ENCODE measurements around the gene RSL1D1.
"Not testable (repeated sequence)": the region's sequence is repeated elsewhere in the genome, so short reads cannot be mapped to it uniquely, and the experiment has no call there.

Gene RSL1D1

DNA sequence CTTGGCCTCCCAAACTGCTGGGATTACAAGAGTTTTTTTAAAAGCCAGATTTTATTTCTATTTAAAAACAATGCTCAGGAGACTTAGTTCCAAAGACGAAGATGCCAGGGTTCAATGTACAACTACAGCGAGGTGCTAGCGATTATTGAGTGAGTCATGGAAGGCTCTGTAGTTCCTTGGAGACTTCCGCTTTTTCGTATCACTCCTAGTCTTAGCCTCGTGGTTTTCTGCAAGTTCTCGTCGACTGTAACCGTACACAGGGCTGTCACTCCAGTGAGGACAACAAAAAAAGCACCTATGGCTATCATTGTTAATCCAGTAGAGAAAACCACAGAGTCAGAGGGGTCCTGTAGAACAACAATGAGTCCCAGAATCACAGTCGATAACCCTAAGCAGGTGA is 31.5 kb downstream of the RSL1D1 start:
- TF ChIP-seq, protein P1, sequence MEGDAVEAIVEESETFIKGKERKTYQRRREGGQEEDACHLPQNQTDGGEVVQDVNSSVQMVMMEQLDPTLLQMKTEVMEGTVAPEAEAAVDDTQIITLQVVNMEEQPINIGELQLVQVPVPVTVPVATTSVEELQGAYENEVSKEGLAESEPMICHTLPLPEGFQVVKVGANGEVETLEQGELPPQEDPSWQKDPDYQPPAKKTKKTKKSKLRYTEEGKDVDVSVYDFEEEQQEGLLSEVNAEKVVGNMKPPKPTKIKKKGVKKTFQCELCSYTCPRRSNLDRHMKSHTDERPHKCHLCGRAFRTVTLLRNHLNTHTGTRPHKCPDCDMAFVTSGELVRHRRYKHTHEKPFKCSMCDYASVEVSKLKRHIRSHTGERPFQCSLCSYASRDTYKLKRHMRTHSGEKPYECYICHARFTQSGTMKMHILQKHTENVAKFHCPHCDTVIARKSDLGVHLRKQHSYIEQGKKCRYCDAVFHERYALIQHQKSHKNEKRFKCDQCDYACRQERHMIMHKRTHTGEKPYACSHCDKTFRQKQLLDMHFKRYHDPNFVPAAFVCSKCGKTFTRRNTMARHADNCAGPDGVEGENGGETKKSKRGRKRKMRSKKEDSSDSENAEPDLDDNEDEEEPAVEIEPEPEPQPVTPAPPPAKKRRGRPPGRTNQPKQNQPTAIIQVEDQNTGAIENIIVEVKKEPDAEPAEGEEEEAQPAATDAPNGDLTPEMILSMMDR (IDR thresholded peaks at IDR 0.05; ENCODE audit: low read depth, low read length) = no peak
- no peak for DNase-seq (ENCODE audit: low read depth, low spot score)
- no peak overlapping the region for H3K4me3 ChIP-seq (ENCODE audit: low read depth, low read length)
- in situ Hi-C loops (cut with HindIII; ENCODE audit: low sequenced_read_pairs) = no loop called here

DNA sequence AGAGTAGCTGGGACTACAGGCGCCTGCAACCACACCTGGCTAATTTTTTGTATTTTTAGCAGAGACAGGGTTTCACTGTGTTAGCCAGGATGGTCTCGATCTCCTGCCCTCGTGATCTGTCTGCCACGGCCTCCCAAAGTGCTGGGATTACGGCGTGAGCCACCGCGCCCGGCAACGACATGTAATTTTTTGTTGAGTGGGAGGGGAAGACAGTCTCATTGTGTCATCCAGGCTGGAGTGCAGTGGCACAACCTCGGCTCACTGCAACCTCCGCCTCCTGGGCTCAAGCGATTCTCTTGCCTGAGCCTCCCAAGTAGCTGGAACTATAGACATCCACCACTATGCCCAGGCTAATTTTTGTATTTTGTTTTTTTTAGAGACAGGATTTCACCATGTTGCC is 32.4 kb downstream of the RSL1D1 start:
- H3K4me3 ChIP-seq (ENCODE audit: low read depth, low read length); in situ Hi-C loops (cut with HindIII; ENCODE audit: low sequenced_read_pairs); DNase-seq (ENCODE audit: low read depth, low spot score): not testable (repeated sequence)

DNA sequence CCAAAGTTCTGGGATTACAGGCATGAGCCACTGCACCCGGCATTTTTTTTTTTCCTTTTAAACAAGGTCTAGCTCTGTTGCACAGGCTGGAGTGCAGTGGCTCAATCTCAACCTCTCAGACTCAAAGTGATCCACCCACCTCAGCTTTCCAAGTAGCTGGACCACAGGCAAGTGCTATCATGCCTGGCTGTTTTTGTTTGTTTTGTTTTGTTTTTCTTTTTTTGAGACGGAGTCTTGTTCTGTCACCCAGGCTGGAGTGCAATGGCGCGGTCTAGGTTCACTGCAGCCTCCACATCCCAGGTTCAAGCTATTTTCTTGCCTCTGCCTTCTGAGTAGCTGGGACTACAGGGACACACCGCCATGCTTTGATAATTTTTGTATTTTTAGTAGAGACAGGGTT is 35.2 kb downstream of the RSL1D1 start:
- TF ChIP-seq, protein P1 (IDR thresholded peaks at IDR 0.05; ENCODE audit: low read depth, low read length) = no peak
- no peak overlapping the region for H3K4me3 ChIP-seq (ENCODE audit: low read depth, low read length)
- DNase-seq (ENCODE audit: low read depth, low spot score) = no peak
- in situ Hi-C loops (cut with HindIII; ENCODE audit: low sequenced_read_pairs) = no loop called here

DNA sequence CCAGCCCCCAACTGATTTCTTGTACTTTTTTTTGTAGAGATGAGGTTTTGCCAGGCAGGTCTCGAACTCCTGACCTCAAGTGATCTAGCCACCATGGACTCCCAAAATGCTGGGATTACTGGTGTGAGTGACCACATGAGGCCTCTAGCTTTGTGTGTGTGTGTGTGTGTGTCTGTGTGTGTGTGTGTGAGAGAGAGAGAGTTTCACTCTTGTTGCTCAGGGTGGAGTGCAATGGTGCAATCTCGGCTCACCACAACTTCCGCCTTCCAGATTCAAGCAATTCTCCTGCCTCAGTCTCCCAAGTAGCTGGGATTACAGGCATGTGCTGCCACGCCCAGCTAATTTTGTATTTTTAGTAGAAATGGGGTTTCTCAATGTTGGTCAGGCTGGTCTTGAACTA is 36.5 kb downstream of the RSL1D1 start:
- DNase-seq (ENCODE audit: low read depth, low spot score); in situ Hi-C loops (cut with HindIII; ENCODE audit: low sequenced_read_pairs); H3K4me3 ChIP-seq (ENCODE audit: low read depth, low read length): not testable (repeated sequence)

GRCh38 chr16:11806721-11807120 is 44.6 kb downstream of the RSL1D1 start:
- H3K4me3 ChIP-seq (ENCODE audit: low read depth, low read length) = no peak overlapping the region
- TF ChIP-seq, protein P1 (IDR thresholded peaks at IDR 0.05; ENCODE audit: low read depth, low read length) = no peak
- in situ Hi-C loops (cut with HindIII; ENCODE audit: low sequenced_read_pairs) = no loop called here
- DNase-seq (ENCODE audit: low read depth, low spot score) = no peak

GRCh38 chr16:11805556-11805955 is 45.8 kb downstream of the RSL1D1 start:
- in situ Hi-C loops (cut with HindIII; ENCODE audit: low sequenced_read_pairs) = no loop called here
- H3K4me3 ChIP-seq (ENCODE audit: low read depth, low read length) = no peak overlapping the region
- no peak for DNase-seq (ENCODE audit: low read depth, low spot score)
- TF ChIP-seq, protein P1 (IDR thresholded peaks at IDR 0.05; ENCODE audit: low read depth, low read length) = no peak

DNA sequence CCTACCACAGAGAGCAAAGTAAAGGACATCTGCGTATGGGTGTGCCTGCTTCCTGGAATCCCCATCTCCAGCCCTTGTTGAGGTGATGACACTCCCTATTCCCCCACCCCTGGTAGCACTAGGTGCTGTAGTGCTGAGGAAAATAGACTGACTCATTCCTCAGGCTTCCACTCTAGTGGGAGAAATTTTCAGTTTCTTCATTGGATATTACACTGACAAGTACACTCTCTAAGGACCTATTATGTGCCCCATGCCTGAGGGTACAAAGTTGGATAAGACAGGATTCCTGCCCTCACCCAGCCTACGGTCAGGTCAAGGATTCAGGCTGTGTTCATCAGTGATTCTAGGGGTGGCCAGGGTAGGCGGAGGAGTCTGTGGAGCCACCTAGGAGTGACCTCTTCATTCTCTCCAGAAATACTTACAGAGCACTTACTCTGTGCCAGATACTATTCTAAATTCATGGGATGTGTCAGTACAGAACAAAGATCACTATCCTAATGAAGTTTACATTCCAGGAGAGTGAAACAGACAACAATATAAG is 49.8 kb downstream of the RSL1D1 start:
- DNase-seq (ENCODE audit: low read depth, low spot score) = no peak
- no peak overlapping the region for H3K4me3 ChIP-seq (ENCODE audit: low read depth, low read length)
- in situ Hi-C loops (cut with HindIII; ENCODE audit: low sequenced_read_pairs) = no loop called here
- TF ChIP-seq, protein P1 (IDR thresholded peaks at IDR 0.05; ENCODE audit: low read depth, low read length) = no peak

DNA sequence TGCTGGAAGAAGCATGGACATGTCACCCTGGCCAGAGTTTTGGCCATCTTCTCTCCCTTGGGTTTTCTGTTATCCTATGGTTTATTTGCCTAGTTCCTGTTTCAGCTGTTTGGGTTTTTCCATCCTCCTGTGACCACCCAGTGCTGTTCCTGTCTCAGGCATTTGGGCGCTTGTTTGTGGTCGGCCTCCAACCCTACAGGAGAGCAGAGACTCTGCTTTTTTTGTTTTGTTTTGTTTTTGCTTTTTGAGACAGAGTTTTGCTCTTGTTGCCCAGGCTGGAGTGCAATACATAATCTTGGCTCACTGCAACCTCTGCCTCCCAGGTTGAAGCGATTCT is 51.0 kb downstream of the RSL1D1 start:
- no peak for DNase-seq (ENCODE audit: low read depth, low spot score)
- in situ Hi-C loops (cut with HindIII; ENCODE audit: low sequenced_read_pairs) = no loop called here
- TF ChIP-seq, protein P1 (IDR thresholded peaks at IDR 0.05; ENCODE audit: low read depth, low read length) = no peak
- H3K4me3 ChIP-seq (ENCODE audit: low read depth, low read length) = no peak overlapping the region
